ENCODE results near the gene SCN7A.

The SCN7A gene

GRCh38 chr2:166380615-166381014, 113.4 kb downstream of the SCN7A start:
- TF ChIP-seq CTCF (IDR thresholded peaks at IDR 0.05; ENCODE audit: low read depth, low read length) (no peak), EZH2phosphoT487 (IDR thresholded peaks at IDR 0.05; ENCODE audit: low read depth) (no peak)
- H2AFZ ChIP-seq (ENCODE audit: low read depth, low read length), result no peak overlapping the region
- H3K27me3 ChIP-seq (ENCODE audit: low read depth, low read length), result no peaks in the 10 kb centered on the region; the same call in 1 of the 2 replicates

GRCh38 chr2:166376873-166377272, 117.2 kb downstream of the SCN7A start:
- H3K79me2 ChIP-seq (ENCODE audit: low read length), result no peaks in the 10 kb centered on the region
- no peak overlapping the region for H3K4me3 ChIP-seq (ENCODE audit: low read length)
- no peak overlapping the region for H2AFZ ChIP-seq (ENCODE audit: low read depth, low read length)
- no peak overlapping the region for H3K9ac ChIP-seq (ENCODE audit: low read length)
- no peaks in the 10 kb centered on the region for H3K4me1 ChIP-seq (ENCODE audit: low read length)
- H3K27me3 ChIP-seq (ENCODE audit: low read depth, low read length), result no peaks in the 10 kb centered on the region; the same call in 1 of the 2 replicates
- TF ChIP-seq EZH2phosphoT487 (IDR thresholded peaks at IDR 0.05; ENCODE audit: low read depth) (no peak), CTCF (IDR thresholded peaks at IDR 0.05; ENCODE audit: low read depth, low read length) (no peak)
- H3K36me3 ChIP-seq (replicated peaks; ENCODE audit: low read depth, low read length), result no peaks in the 10 kb centered on the region
- no peaks in the 10 kb centered on the region for H3K9me3 ChIP-seq (ENCODE audit: insufficient read depth, low read length)
- H4K20me1 ChIP-seq (ENCODE audit: insufficient read depth, low read length), result no peaks in the 10 kb centered on the region
- H3K4me2 ChIP-seq (ENCODE audit: low read length), result no peak overlapping the region
- H3K27ac ChIP-seq (ENCODE audit: low read length), result no peak overlapping the region

More at GRCh38 chr2:166380615-166381014, 113.4 kb downstream of the SCN7A start:
- H3K79me2 ChIP-seq (ENCODE audit: low read length), result no peaks in the 10 kb centered on the region
- 0 out of 2 replicates have a peak, but pooled peaks cover 2% of the 10 kb centered on the region for H3K4me1 ChIP-seq (ENCODE audit: low read length)
- no peaks in the 10 kb centered on the region for H3K9me3 ChIP-seq (ENCODE audit: insufficient read depth, low read length)
- no peak overlapping the region for H3K4me2 ChIP-seq (ENCODE audit: low read length)
- no peak overlapping the region for H3K27ac ChIP-seq (ENCODE audit: low read length)
- H3K4me3 ChIP-seq (ENCODE audit: low read length), result no peak overlapping the region
- H3K36me3 ChIP-seq (replicated peaks; ENCODE audit: low read depth, low read length), result no peaks in the 10 kb centered on the region
- H4K20me1 ChIP-seq (ENCODE audit: insufficient read depth, low read length), result no peaks in the 10 kb centered on the region
- no peak overlapping the region for H3K9ac ChIP-seq (ENCODE audit: low read length)

GRCh38 chr2:166376488-166376828, 117.6 kb downstream of the SCN7A start:
- TF ChIP-seq CTCF (IDR thresholded peaks at IDR 0.05; ENCODE audit: low read depth, low read length) (no peak), EZH2phosphoT487 (IDR thresholded peaks at IDR 0.05; ENCODE audit: low read depth) (no peak)
- H3K27me3 ChIP-seq (ENCODE audit: low read depth, low read length), result no peaks in the 10 kb centered on the region; the same call in 1 of the 2 replicates
- no peaks in the 10 kb centered on the region for H3K9me3 ChIP-seq (ENCODE audit: insufficient read depth, low read length)
- H2AFZ ChIP-seq (ENCODE audit: low read depth, low read length), result no peak overlapping the region
- H3K4me1 ChIP-seq (ENCODE audit: low read length), result no peaks in the 10 kb centered on the region
- no peak overlapping the region for H3K9ac ChIP-seq (ENCODE audit: low read length)
- H3K79me2 ChIP-seq (ENCODE audit: low read length), result no peaks in the 10 kb centered on the region
- no peaks in the 10 kb centered on the region for H4K20me1 ChIP-seq (ENCODE audit: insufficient read depth, low read length)
- no peaks in the 10 kb centered on the region for H3K36me3 ChIP-seq (replicated peaks; ENCODE audit: low read depth, low read length)
- no peak overlapping the region for H3K27ac ChIP-seq (ENCODE audit: low read length)
- H3K4me2 ChIP-seq (ENCODE audit: low read length), result no peak overlapping the region
- no peak overlapping the region for H3K4me3 ChIP-seq (ENCODE audit: low read length)

GRCh38 chr2:166375736-166376487, 118.1 kb downstream of the SCN7A start, which contains the start of gene SCN9A:
Gene SCN9A, minus strand, starts transcription at chr2:166375944. Its CDS starts 64,188 bp downstream, at chr2:166311756.
- Histone ChIP-seq H3K4me2 (ENCODE audit: low read length) (no peak within 1 kb of the TSS), H3K4me1 (ENCODE audit: low read length) (no peaks in the 10 kb centered on the region), H3K9me3 (ENCODE audit: insufficient read depth, low read length) (no peaks in the 10 kb centered on the region), H3K9ac (ENCODE audit: low read length) (no peak within 1 kb of the TSS), H3K27ac (ENCODE audit: low read length) (no peak within 1 kb of the TSS), H3K4me3 (ENCODE audit: low read length) (no peak within 1 kb of the TSS), H3K27me3 (ENCODE audit: low read depth, low read length) (no peaks in the 10 kb centered on the region; the same call in 1 of the 2 replicates), H4K20me1 (ENCODE audit: insufficient read depth, low read length) (no peaks in the 10 kb centered on the region), H3K79me2 (ENCODE audit: low read length) (no peaks in the 10 kb centered on the region), H3K36me3 (replicated peaks; ENCODE audit: low read depth, low read length) (no peaks in the 10 kb centered on the region), H2AFZ (ENCODE audit: low read depth, low read length) (no peak within 1 kb of the TSS)
- TF ChIP-seq EZH2phosphoT487 (IDR thresholded peaks at IDR 0.05; ENCODE audit: low read depth) (no peak), CTCF (IDR thresholded peaks at IDR 0.05; ENCODE audit: low read depth, low read length) (no peak)

All from OCI-LY3 (cell line).